ENCODE data around the gene SH2D3A. TPM values are rescaled to one million over a fixed set of nuclear protein-coding genes. Genes with fewer than 3 reads are reported as not detected.
A peak's percentile ranks its signal among the peaks of the same experiment; 100 is the strongest.
"Not testable (repeated sequence)": the region's sequence is repeated elsewhere in the genome, so short reads cannot be mapped to it uniquely, and the experiment has no call there.

Gene SH2D3A
- total RNA-seq, 1 donor from 2014 or later, result not detected

GRCh38 chr19:6788896-6789295 is 21.7 kb upstream of the SH2D3A start:
- TF ChIP-seq CTCF (conservative IDR thresholded peaks at IDR 0.05), result no peak
- no peaks in the 10 kb centered on the region for H3K27me3 Mint-ChIP-seq (ENCODE audit: low read depth)
- no peak overlapping the region for H3K27ac Mint-ChIP-seq (ENCODE audit: unreplicated experiment)
- no peak for DNase-seq (ENCODE audit: low read depth, low spot score)
- no peaks in the 10 kb centered on the region for H3K4me1 Mint-ChIP-seq
- H3K36me3 Mint-ChIP-seq (ENCODE audit: low read depth), result peaks cover 6% of the 10 kb centered on the region
- peaks cover 9% of the 10 kb centered on the region for H3K9me3 Mint-ChIP-seq
- H3K4me3 Mint-ChIP-seq, result no peak overlapping the region

- no peak for DNase-seq (ENCODE audit: low read depth, low spot score)
- peaks cover 9% of the 10 kb centered on the region for H3K9me3 Mint-ChIP-seq
- H3K4me1 Mint-ChIP-seq, result no peaks in the 10 kb centered on the region
- H3K27me3 Mint-ChIP-seq (ENCODE audit: low read depth), result no peaks in the 10 kb centered on the region
- H3K36me3 Mint-ChIP-seq (ENCODE audit: low read depth), result peaks cover 6% of the 10 kb centered on the region
- H3K27ac Mint-ChIP-seq (ENCODE audit: unreplicated experiment), result no peak overlapping the region
- H3K4me3 Mint-ChIP-seq, result no peak overlapping the region
- no peak for TF ChIP-seq CTCF (conservative IDR thresholded peaks at IDR 0.05)
These were observed 20.2 kb upstream of the SH2D3A start for GRCh38 chr19:6787393-6787792.

GRCh38 chr19:6779206-6779605 is 12.0 kb upstream of the SH2D3A start:
- Mint-ChIP-seq H3K4me3 (no peak overlapping the region), H3K27ac (ENCODE audit: unreplicated experiment) (no peak overlapping the region), H3K27me3 (ENCODE audit: low read depth) (peaks cover 6% of the 10 kb centered on the region), H3K36me3 (ENCODE audit: low read depth) (no peaks in the 10 kb centered on the region), H3K9me3 (peaks cover 5% of the 10 kb centered on the region), H3K4me1 (no peaks in the 10 kb centered on the region)
- TF ChIP-seq CTCF (conservative IDR thresholded peaks at IDR 0.05), result no peak
- DNase-seq (ENCODE audit: low read depth, low spot score), result no peak

- Mint-ChIP-seq H3K4me3 (no peak overlapping the region), H3K27ac (ENCODE audit: unreplicated experiment) (no peak overlapping the region), H3K9me3 (peaks cover 5% of the 10 kb centered on the region), H3K4me1 (no peaks in the 10 kb centered on the region), H3K27me3 (ENCODE audit: low read depth) (peaks cover 6% of the 10 kb centered on the region), H3K36me3 (ENCODE audit: low read depth) (no peaks in the 10 kb centered on the region)
- TF ChIP-seq CTCF (conservative IDR thresholded peaks at IDR 0.05), result no peak
- DNase-seq (ENCODE audit: low read depth, low spot score), result no peak
These were observed 11.2 kb upstream of the SH2D3A start for GRCh38 chr19:6778386-6778785.

- Mint-ChIP-seq H3K27ac (ENCODE audit: unreplicated experiment) (peak overlapping the region; percentile 71), H3K27me3 (ENCODE audit: low read depth) (peaks cover 6% of the 10 kb centered on the region), H3K4me1 (no peaks in the 10 kb centered on the region), H3K36me3 (ENCODE audit: low read depth) (no peaks in the 10 kb centered on the region), H3K4me3 (no peak overlapping the region), H3K9me3 (peaks cover 5% of the 10 kb centered on the region)
- no peak for TF ChIP-seq CTCF (conservative IDR thresholded peaks at IDR 0.05)
- no peak for DNase-seq (ENCODE audit: low read depth, low spot score)
These were observed 10.2 kb upstream of the SH2D3A start for GRCh38 chr19:6777434-6777833.

- Mint-ChIP-seq H3K4me1 (no peaks in the 10 kb centered on the region), H3K27me3 (ENCODE audit: low read depth) (peaks cover 6% of the 10 kb centered on the region), H3K9me3 (peaks cover 5% of the 10 kb centered on the region), H3K4me3 (no peak overlapping the region), H3K36me3 (ENCODE audit: low read depth) (no peaks in the 10 kb centered on the region), H3K27ac (ENCODE audit: unreplicated experiment) (no peak overlapping the region)
- DNase-seq (ENCODE audit: low read depth, low spot score), result no peak
- TF ChIP-seq CTCF (conservative IDR thresholded peaks at IDR 0.05), result no peak
These were observed 9.8 kb upstream of the SH2D3A start for GRCh38 chr19:6776999-6777398.

- not testable (repeated sequence) for H3K9me3 Mint-ChIP-seq; H3K27ac Mint-ChIP-seq (ENCODE audit: unreplicated experiment); H3K27me3 Mint-ChIP-seq (ENCODE audit: low read depth); H3K36me3 Mint-ChIP-seq (ENCODE audit: low read depth); H3K4me1 Mint-ChIP-seq; H3K4me3 Mint-ChIP-seq; DNase-seq (ENCODE audit: low read depth, low spot score)
These were observed 8.8 kb upstream of the SH2D3A start for GRCh38 chr19:6776045-6776444.
